OCI-LY1 (cell line): ENCODE measurements around the gene CEP126.

Experiments
- H2AFZ ChIP-seq: fragments of 200-600 bp; sonication (generic), shearing (Covaris generic); 2 replicates; pipeline ENCODE4 v1.6.0; 2014; ENCODE audit warnings: antibody characterized with exemption, mild to moderate bottlenecking, low read length
- H3F3A ChIP-seq: fragments of 200-600 bp; sonication (generic), shearing (Covaris generic); 2 replicates; pipeline ENCODE4 v1.6.0; 2014; ENCODE audit warnings: mild to moderate bottlenecking, antibody characterized with exemption, low read length, moderate library complexity; ENCODE audit not compliant: insufficient read depth
- H3K27ac ChIP-seq: fragments of 200-600 bp; sonication (generic); 2 replicates; pipeline ENCODE4 v1.5.1; 2014; ENCODE audit warnings: low read length, mixed run types, mild to moderate bottlenecking, low read depth; ENCODE audit not compliant: poor library complexity, severe bottlenecking
- H3K27me3 ChIP-seq: fragments of 200-600 bp; sonication (generic); 2 replicates; pipeline ENCODE4 v1.6.0; 2014; ENCODE audit warnings: antibody characterized with exemption, mild to moderate bottlenecking, low read length, moderate library complexity; ENCODE audit not compliant: insufficient read depth
- H3K36me3 ChIP-seq: fragments of 200-600 bp; sonication (generic); 2 replicates; pipeline ENCODE4 v1.6.1; 2014; ENCODE audit warnings: mild to moderate bottlenecking, antibody characterized with exemption, low read length, moderate library complexity, mixed read lengths; ENCODE audit not compliant: insufficient read depth
- H3K4me1 ChIP-seq: fragments of 200-600 bp; sonication (generic); 2 replicates; pipeline ENCODE4 v1.5.1; 2014; ENCODE audit warnings: mild to moderate bottlenecking, low read length, moderate library complexity; ENCODE audit not compliant: insufficient read depth, severe bottlenecking
- H3K4me2 ChIP-seq: fragments of 200-600 bp; sonication (generic), shearing (Covaris generic); 2 replicates; pipeline ENCODE4 v1.6.1; 2014; ENCODE audit warnings: low read length
- H3K4me3 ChIP-seq: fragments of 200-600 bp; sonication (generic); 2 replicates; pipeline ENCODE4 v1.5.1; 2014; ENCODE audit warnings: low read length, low read depth, mild to moderate bottlenecking, mixed read lengths; ENCODE audit not compliant: poor library complexity, severe bottlenecking
- H3K79me2 ChIP-seq: fragments of 200-600 bp; shearing (Covaris generic); 2 replicates; pipeline ENCODE4 v1.6.1; 2016; ENCODE audit warnings: mixed run types, low read length, mixed read lengths; ENCODE audit not compliant: insufficient read depth
- H3K9ac ChIP-seq: fragments of 200-600 bp; sonication (generic), shearing (Covaris generic); 2 replicates; pipeline ENCODE4 v1.6.1; 2014; ENCODE audit warnings: mild to moderate bottlenecking, low read length, mixed read lengths
- H3K9me2 ChIP-seq: fragments of 200-600 bp; sonication (generic), shearing (Covaris generic); 2 replicates; pipeline ENCODE4 v1.6.1; 2014; ENCODE audit warnings: low read depth, mild to moderate bottlenecking, low read length, mixed read lengths
- H3K9me3 ChIP-seq: fragments of 200-600 bp; shearing (Covaris generic); 2 replicates; pipeline ENCODE4 v1.6.1; 2014; ENCODE audit warnings: low read length, mixed read lengths
- H4K20me1 ChIP-seq: fragments of 200-600 bp; sonication (generic), shearing (Covaris generic); 2 replicates; pipeline ENCODE4 v1.6.0; 2016; ENCODE audit warnings: mild to moderate bottlenecking, low read length; ENCODE audit not compliant: insufficient read depth
- CTCF ChIP-seq: fragments of 200-600 bp; sonication (generic), shearing (Covaris generic); IDR thresholded peaks from 2 replicates; pipeline ENCODE4 v1.5.1; 2017; ENCODE audit warnings: mild to moderate bottlenecking, antibody characterized with exemption, low read length, moderate library complexity, mixed read lengths
- EZH2 ChIP-seq: fragments of 200-600 bp; sonication (generic), shearing (Covaris generic); IDR thresholded peaks from 2 replicates; pipeline ENCODE4 v1.8.0; 2017; ENCODE audit warnings: borderline replicate concordance, mixed run types, mild to moderate bottlenecking, antibody characterized with exemption, low read length, moderate library complexity, mixed read lengths

Gene CEP126

DNA sequence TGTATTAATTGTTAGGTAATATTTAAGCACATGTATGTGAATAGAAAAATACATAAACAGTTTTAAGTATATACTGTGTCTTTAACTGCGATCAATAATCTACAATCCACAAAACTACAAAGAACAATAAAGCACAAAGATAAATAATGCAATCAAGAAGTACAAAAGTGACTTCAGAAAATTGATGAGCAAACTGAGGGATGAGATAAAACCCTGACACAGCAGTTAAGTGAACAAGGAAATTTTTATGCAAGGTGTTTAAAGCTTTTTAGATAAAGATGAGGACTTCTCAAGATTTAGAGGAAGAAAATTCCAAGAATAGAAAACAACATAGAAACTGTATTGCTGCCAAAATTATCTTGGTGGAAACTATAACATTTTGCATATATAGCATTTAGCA is 60.0 kb downstream of the CEP126 start:
- no peaks in the 10 kb centered on the region for H3K27me3 ChIP-seq
- no peak overlapping the region for H3K4me3 ChIP-seq
- no peaks in the 10 kb centered on the region for H4K20me1 ChIP-seq
- H3K9me2 ChIP-seq, result no peaks in the 10 kb centered on the region
- H3K79me2 ChIP-seq, result no peaks in the 10 kb centered on the region
- no peak overlapping the region for H2AFZ ChIP-seq
- H3K27ac ChIP-seq, result no peak overlapping the region
- H3K9me3 ChIP-seq, result 0 out of 2 replicates have a peak, but pooled peaks cover 3% of the 10 kb centered on the region
- H3F3A ChIP-seq, result no peaks in the 10 kb centered on the region
- TF ChIP-seq CTCF (no peak), EZH2 (no peak)
- H3K9ac ChIP-seq, result no peak overlapping the region
- H3K4me1 ChIP-seq, result no peaks in the 10 kb centered on the region
- no peak overlapping the region for H3K4me2 ChIP-seq
- H3K36me3 ChIP-seq, result no peaks in the 10 kb centered on the region

GRCh38 chr11:101975734-101976133 is 60.9 kb downstream of the CEP126 start:
- no peak overlapping the region for H3K27ac ChIP-seq
- no peaks in the 10 kb centered on the region for H4K20me1 ChIP-seq
- no peak overlapping the region for H3K4me3 ChIP-seq
- peaks cover 4% of the 10 kb centered on the region for H3K4me1 ChIP-seq
- H3K4me2 ChIP-seq, result no peak overlapping the region
- H3K9me2 ChIP-seq, result no peaks in the 10 kb centered on the region
- H3K9ac ChIP-seq, result no peak overlapping the region
- no peaks in the 10 kb centered on the region for H3F3A ChIP-seq
- H3K9me3 ChIP-seq, result 0 out of 2 replicates have a peak, but pooled peaks cover 3% of the 10 kb centered on the region
- H2AFZ ChIP-seq, result no peak overlapping the region
- no peak for TF ChIP-seq EZH2
- no peak for TF ChIP-seq CTCF
- H3K79me2 ChIP-seq, result no peaks in the 10 kb centered on the region
- no peaks in the 10 kb centered on the region for H3K27me3 ChIP-seq
- no peaks in the 10 kb centered on the region for H3K36me3 ChIP-seq

GRCh38 chr11:101987370-101987769 is 72.6 kb downstream of the CEP126 start:
- Histone ChIP-seq H3K4me1 (no peaks in the 10 kb centered on the region), H3K9ac (no peak overlapping the region), H3K4me3 (no peak overlapping the region), H4K20me1 (no peaks in the 10 kb centered on the region), H3K27ac (no peak overlapping the region), H3K36me3 (peaks cover 9% of the 10 kb centered on the region; the same call in 1 of the 2 replicates), H3K9me3 (no peaks in the 10 kb centered on the region), H3K79me2 (no peaks in the 10 kb centered on the region), H2AFZ (no peak overlapping the region), H3F3A (no peaks in the 10 kb centered on the region), H3K4me2 (no peak overlapping the region), H3K27me3 (no peaks in the 10 kb centered on the region), H3K9me2 (no peaks in the 10 kb centered on the region)
- TF ChIP-seq CTCF (no peak), EZH2 (no peak)
